CD4-positive, alpha-beta T cell treated with Interleukin-15 for 1 hour (primary cell): ENCODE data around the gene ZNF750.

Experiments used
- DNase-seq: peaks from one replicate; pipeline ENCODE4 v3.0.0-alpha.2; 2020

The ZNF750 gene

DNA sequence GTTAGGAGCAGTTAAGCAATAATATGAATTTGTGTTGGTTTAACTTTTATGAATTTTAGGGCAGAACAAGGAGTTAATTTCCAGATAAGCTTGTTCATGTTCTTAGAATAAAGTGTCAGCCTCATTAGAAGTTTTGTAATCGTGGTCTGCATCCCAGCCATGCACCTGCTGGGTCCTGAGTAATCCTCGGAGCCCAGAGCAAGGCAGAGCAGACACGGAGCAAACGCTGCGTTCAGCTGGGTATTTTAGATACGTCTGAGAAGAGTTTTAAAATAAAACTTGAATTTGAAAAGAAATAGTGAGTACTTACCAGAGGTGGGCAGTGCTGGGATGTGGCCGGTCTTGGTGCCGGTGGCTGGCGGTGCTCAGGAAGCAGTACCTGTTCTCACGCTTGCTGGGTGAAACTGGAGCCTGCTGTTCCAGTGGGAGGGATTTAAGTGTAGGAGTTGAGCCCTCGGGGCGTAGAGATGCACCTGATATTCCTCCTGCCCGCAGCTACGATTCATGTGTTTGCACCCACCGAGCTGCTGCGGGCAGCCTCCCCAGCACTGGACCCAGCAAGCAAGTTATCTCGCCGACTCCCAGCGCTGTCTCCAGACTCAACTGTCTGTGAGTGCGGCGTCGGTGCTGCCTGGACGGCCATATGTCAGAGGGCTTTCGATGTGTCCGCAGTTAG, at the start of gene ZNF750:
Gene ZNF750 (minus strand): TSS at position 406 of the 676 bp plus-strand sequence. CDS start 7,568 bp downstream, outside the sequence.
- no peak for DNase-seq

- no peak for DNase-seq
These were observed 49.0 kb upstream of the ZNF750 start for GRCh38 chr17:82888583-82889495.

DNA sequence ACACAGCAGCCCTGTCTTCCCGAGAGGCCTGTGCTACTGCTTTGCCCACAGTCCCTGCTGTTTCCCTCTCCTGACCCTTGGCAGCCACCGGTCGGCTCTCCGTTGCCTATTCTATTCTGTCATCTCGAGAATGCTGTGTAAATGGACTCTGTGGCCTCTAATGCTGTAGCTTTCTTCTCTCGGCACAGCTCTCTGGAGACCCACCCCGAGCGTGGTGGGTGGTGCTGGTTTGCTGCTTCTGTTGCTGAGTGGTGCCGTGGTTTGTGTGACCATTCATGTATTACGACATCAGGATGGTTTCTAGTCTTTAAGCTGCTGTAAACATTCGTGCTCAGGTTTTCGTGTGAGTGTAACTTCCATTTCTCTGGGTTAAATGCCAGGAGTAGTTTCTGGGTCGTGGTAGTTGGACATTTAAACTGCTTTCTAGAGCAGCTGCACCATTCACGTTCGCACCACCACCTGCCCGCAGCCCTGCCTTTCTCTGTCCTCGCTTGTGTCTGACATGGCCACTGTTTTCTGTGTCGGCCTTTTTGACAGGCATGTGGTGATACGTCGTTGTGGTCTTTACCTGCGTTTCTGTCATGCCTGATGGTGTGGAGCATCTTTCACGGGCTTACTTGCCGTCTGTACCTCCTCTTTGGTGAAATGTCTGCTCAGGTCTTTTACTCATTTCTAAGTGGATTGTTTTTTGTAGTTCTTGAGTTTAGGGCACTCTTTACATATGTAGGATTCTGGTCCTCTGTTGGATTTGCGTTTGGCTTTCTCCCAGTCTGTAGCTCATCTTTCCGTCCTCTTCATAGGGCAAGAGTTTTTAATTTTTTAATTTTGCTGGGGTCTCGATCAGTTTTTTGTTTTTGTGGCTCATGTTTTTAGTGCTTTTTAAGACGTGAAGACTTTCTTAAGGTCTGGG, 47.7 kb upstream of the ZNF750 start:
- peak; percentile 46 for DNase-seq

DNA sequence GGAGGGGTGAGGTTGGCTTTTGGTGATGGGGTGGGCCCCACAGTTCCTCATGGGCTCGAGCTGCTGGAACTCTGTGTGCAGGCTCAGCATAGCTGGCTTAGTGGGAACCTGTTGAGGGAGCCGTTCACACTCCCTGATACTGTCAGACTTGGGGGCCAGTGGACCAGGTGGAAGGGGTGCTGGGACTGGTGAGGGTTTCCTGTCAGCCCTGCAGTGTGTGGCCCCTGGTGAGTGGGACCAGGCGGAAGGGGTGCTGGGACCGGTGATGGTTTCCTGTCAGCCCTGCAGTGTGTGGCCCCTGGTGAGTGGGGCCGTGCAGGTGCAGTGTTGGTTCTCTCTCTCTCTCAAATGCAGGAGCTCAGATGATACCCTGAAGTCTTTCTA, 45.1 kb upstream of the ZNF750 start:
- DNase-seq, result peak; percentile 41

DNA sequence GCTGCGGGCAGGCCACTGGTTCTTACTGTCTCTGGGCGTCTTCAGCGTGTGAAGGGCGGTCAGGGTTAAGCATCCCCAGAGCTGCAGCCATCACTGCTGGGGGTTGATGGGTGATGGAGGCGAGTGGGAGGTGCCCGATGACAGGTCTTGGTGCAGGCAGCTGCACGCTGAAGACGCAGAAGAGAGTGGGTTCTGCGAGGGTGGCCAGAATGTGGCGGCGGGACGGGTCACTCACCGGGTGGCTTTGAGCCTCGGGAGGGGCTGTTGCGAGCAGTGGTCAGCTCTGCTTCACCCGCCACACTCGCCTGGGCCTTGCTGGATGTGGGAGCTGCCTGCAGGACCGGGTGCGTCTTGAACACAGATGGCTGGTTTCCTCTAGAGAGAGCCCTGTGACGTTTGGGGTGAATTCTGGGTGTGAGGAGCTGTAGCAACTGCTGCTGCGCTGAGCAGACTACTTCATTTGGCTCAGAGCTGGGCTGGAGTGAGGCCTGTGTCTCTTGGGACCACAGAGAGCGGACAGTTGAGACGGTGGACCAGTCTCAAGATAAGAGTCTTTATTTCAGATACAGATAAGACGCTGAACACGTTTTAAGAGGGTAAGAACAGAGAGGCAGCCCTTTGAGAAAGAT, 44.6 kb upstream of the ZNF750 start:
- peak; percentile 38 for DNase-seq

- DNase-seq, result no peak
These were observed 43.7 kb upstream of the ZNF750 start for GRCh38 chr17:82883419-82884031.

GRCh38 chr17:82882715-82883418, 43.0 kb upstream of the ZNF750 start:
- peak; percentile 89 for DNase-seq

DNA sequence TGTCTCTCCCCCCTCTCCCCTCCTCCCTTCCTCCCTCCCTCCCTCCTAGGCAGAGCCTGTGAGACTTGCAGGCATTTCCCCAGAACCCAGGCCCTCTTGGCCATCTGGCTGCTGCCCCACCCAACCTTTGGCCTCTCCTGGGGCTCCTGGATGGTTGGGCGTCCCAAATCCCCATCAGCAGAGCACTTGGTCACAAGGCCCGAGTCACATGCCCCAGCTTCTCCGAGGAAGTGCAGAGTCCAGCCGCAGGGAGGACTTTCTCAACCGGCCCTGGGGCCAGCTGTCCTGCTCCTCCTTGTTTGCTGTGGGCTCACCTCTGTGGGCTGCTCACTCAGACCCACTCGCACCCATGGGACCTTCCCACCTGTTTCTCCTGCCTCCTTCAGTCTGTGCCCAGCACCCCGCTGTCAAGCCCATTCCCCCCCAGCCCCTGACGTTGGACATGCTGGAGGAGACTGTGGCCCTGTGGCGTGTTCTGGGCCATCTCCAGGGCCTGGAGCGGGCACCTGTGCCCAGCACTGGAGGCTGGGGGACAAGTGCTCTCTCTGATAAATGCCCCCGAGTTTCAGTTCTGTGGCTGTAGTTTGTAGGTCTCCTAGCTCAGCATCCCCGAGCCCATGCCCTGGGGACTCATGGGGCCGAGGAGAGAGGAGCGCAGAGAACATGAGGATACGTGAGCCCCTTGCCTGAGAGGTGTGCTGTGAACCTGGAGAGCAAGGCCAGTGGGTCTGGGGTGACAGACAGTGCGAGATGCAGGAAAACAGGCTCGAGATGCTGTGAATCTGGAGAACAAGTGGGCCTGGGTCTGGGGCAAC, 42.3 kb upstream of the ZNF750 start:
- peak; percentile 36 for DNase-seq

GRCh38 chr17:82881324-82881823, 41.6 kb upstream of the ZNF750 start:
- DNase-seq, result no peak

DNA sequence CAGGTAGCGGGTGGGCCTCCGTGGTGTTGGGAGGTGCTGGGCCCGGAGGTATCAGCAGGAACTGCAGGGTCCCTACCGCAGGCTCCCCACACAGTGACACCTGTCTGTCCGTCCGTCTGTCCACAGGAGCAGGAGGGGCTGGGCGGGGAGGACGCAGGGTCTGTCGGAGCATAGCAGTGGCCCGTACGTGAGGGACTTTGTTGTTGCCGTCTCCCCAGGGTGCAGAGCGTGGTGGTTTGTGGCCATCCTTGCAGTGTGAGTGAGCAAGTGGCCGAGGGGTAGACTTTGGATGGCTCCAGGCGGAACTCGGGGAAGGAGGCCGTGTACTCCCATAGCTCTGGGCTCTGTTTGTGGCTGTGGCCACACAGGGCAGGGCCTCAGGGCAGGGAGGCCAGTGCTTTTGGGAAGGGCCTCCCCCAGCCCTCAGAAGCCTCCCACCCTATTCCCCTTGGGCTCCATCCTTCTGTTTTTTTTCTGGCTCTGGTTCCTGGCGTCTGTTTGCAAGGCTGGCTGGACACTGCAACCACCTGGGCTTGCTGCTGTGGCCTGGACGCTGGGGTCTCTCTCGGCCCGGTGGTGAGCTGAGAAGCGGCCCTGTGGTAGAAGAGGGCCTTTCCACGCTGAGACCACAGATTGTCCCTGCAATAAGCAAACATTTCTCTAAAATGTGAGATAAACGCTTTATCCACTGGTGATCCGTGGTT, 41.0 kb upstream of the ZNF750 start:
- DNase-seq, result peak; percentile 5

DNA sequence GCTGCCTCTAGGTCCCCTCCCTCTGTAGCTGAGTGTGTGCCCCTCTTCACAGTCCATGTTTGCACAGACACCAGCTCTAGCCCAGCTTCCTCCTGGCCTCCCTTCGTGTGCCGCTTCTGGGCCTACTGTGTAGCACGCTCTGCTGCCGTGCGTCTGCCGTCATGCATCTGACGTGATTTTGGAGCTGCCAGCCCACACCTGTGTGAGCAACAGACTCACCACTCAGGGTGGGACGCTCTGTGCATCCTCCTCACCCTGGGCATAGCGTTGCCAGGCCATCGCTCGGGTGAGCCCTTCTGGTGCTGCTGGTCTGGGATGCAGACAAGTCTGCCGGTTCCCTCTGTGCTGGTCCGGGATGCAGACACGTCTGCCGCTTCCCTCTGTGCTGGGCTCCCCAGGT, 39.4 kb upstream of the ZNF750 start:
- DNase-seq, result peak; percentile 15

DNA sequence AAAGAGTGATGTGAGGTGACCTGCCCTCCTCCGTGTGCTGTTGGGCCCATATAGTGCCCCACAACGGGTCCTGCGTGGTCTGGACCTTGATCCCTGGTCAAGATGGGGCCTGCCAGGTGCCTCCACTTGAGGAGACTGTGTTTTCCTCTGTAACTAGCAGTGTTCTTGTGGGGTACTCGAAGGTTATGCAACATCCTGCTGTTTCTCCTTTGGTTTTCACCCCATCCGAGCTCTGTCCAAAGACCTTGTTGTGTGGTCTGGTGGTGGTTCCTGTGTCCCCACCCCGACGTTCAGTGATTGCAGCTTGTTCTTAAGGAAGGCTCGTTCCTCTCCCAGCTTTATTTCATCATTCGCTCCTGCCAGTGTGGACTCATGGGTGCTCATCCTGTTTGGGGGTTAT, 38.7 kb upstream of the ZNF750 start:
- no peak for DNase-seq

DNA sequence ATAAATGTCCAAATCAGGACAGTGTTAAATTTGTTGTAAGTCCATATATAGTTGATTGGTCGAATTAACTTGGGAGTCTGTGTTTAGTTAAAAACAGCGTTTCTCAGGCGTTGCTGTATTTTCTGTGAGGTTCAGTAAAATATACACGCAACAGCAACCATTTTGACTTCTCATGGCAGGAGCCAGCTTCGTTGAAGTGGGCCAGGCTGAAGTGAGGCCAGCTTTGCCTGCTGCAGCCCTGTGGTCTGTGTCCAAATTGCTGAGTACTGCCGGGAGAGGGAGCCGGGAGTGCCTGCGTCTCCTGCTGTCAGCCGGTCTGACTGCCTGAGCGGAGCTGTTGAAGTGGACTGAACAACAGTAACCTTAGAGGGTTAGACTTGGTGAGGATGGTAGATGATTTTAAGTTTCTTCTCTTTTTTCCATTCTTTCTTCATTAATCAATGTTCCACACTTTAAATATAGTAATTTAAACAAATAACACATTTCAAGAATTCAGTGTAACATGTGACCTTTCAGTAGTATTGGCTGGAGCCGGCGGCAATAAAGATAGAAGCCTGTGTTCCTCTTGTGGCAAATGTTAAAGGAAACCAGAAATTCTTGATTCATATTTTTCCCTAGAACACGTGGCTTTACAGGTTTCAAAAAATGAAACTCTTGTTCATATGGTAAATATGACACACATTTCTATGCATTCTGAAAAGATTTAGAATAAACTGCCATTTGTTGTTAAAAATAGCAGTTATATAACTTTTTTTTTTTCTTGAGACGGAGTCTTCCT, 37.0 kb upstream of the ZNF750 start:
- DNase-seq, result no peak

DNA sequence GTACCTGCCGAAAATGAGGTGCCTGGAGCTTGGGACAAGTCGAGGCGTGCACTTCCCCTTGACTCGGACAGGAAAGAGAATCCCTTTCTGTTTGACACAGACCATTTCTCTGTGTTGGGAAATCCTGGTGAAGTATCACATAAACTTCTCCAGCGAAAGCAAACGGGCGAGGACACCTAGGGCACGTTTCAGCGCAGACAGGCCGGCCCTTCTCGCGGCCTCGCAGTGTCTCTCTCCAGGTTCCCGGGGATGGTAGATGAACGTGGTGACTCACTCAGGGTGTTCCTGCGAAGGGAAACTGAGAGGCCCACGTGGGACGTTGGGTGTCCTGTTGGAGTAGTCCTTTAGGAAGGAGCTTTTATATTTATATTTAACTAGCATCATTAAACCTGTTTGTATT, 36.3 kb upstream of the ZNF750 start:
- DNase-seq, result no peak

GRCh38 chr17:82875407-82875856, 35.6 kb upstream of the ZNF750 start:
- no peak for DNase-seq

- DNase-seq, result no peak
These were observed 34.4 kb upstream of the ZNF750 start for GRCh38 chr17:82874011-82874835.

DNA sequence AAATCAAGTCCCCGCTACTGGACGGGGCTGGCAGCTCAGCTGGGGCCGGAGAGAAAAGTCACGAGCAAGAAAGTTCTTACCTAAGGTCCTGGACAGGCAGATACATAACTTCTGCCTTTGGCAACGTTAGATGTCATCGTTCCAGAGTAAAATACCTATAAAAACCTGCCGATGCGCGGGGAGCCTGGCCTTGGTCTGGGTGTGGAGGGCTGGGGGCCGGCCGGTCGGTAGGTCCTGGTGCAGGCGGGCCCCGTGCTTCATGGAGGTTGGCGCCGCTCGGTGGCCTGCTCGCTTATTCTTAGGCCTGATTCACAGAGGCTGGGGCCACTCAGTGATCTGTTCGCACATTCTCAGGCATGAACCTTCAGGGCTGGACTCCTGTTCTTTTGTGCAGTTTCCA, 33.7 kb upstream of the ZNF750 start:
- no peak for DNase-seq
